Tibial nerve (tissue), 3 donors: ENCODE results near the gene DBNDD2.

Source experiments
- POLR2A ChIP-seq, 2 donors: fragments of 450-650 bp; IDR thresholded peaks; one replicate each; pipeline ENCODE4 v1.6.1; 2017; ENCODE audit warnings: antibody characterized with exemption in 2 of 2, mild to moderate bottlenecking in 2 of 2, moderate library complexity in 2 of 2
- TF ChIP-seq, protein P1 (sequence below), 5 experiments: fragments of 200-600 bp in 3 of 5; fragments of 450-650 bp in 2 of 5; sonication (generic) in 3 of 5; IDR thresholded peaks; one replicate each; pipeline ENCODE4 v1.5.1; 2016 to 2019; ENCODE audit warnings: antibody characterized with exemption in 5 of 5, mild to moderate bottlenecking in 3 of 5, moderate library complexity in 2 of 5

DNA sequence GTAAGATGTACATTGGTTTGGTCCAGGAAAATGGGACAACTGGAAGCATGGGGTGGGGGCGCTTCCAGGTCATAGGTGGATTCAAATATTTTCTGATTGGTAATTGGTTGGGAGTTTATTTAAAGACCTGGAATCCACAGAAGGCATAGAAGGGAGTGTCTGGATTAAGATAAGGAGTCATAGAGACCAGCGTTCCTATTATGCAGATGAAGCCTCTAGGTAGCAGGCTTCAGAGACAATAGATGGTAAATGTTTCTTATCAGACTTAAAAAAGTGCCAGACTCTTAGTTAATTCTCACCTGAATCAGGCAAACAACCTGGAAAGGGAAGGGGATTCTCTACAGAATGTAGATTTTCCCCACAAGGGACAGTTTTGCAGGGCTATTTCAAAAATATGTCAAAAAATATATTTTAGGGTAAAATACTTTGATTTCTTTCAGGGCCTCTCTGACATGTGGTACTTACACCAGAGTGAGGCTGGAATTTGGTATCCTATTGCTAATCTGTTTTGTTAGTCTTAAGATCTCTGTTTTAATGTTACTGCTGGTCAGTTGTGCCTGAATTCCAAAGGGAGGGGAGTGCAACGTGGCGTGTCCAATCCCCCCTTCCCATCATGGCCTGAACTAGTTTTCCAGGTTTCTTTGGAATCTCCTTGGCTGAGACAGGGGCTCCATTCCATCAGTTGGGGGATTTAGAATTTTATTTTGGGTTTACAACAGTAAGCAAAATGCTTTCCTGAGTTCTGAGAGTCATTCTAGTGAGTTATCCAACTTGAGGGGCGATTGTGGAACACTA is 33.0 kb downstream of the DBNDD2 start:
- TF ChIP-seq, protein P1, sequence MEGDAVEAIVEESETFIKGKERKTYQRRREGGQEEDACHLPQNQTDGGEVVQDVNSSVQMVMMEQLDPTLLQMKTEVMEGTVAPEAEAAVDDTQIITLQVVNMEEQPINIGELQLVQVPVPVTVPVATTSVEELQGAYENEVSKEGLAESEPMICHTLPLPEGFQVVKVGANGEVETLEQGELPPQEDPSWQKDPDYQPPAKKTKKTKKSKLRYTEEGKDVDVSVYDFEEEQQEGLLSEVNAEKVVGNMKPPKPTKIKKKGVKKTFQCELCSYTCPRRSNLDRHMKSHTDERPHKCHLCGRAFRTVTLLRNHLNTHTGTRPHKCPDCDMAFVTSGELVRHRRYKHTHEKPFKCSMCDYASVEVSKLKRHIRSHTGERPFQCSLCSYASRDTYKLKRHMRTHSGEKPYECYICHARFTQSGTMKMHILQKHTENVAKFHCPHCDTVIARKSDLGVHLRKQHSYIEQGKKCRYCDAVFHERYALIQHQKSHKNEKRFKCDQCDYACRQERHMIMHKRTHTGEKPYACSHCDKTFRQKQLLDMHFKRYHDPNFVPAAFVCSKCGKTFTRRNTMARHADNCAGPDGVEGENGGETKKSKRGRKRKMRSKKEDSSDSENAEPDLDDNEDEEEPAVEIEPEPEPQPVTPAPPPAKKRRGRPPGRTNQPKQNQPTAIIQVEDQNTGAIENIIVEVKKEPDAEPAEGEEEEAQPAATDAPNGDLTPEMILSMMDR (IDR thresholded peaks at IDR 0.05), result no peak
- no peak for TF ChIP-seq POLR2A (IDR thresholded peaks at IDR 0.05)
